AG08395 (cell line): Measurements from ENCODE around the gene ZNF511.

Source experiments
- DNase-seq: peaks from one replicate; pipeline ENCODE4 v3.0.0; 2012; ENCODE audit warnings: mixed read lengths, low spot score

ZNF511 gene

DNA sequence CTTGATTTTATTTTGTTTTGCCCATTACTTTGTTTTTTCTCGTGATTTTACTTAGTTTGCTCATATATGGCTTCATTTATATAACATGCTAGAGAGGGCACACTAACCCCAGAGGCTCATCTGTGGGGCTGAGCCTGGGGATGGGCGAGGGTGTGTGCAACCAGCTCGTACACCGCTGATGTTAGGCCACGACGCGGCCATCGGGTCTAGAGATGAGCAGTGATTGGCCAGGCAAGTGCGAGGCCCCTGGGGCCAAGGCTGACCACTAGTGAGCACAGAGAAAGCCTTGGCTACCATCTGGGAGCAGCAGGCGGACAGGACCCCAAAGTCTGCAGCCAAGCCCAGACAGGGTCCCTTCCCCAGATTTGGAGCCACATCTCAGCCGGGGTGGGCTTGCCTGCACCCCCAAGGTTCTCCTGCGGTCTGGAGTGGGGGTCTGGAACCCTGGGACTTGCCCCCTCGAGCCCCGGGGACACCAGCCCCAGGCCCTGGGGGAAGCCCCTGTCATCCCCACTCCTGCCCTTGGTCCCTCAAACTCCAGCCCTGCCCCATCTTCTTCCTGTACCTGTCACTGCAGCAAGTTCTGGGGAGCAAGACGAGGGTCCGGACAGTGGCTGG, 45.4 kb downstream of the ZNF511 start:
- no peak for DNase-seq

DNA sequence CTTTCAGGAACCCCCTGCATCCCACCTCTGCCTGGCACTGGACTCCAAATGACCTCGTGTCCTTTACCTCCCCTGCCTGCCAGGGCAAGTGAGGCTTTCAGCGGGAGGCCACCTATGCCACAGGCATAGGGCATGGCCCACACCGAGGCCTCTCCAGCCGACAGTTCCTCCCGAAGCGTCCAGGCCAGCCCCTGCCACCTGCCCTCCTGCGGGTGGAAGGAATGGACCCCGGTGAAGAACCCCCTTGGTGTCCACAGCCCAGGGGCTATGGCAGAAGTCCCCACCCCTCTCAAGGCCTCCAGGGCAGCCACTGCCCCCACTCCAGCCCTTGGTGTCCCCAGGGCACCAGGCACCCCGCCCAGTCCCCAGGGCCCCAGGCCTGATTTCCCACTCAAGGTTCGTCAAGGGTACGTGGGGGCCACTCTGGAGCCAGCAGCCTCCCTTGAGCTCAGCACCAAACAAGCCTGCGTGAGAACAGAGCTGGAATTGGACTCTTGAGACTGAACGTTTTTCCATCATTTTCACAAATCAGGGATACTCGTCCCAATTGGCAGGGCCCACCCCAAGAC, 46.0 kb downstream of the ZNF511 start:
- no peak for DNase-seq

DNA sequence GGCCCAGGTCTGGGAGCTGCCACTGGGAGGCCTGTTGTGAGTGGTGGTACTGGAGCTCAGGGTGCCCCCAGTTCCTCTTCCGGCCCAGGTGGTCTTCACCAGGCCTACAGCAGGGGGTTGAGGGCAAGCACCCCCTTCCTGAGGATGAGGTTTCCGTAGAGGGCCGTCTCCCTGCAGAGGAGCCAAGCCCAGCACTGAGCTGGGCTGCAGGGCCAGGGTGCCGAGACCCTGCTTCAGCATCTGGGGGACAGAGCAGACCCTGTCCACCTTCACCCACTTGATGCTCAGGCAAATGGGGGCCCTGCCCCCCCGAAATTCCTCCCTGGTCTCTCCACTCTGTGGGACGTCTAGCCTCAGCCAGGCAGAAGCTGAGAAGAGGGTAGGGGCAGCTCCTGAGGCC, 46.6 kb downstream of the ZNF511 start:
- no peak for DNase-seq

DNA sequence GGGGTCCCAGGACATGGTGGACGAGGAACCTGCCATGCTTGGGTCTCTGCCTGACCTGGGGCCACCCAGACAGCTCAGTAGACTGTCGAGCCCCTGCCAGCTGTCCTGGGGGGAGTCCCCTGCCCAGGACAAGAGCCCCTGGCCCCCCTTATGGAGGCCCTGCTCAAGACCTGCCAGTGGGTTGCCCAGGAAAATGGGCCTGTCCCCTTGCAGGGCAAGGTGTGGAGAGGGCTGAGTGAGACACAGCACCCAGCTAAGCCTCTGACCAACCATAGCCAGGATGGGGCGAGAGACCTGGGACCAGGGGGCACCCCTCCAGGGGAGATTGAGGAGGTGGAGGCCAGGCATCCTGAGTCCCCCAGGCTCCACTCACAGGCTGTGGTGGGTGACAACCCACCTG, 47.3 kb downstream of the ZNF511 start:
- no peak for DNase-seq

DNA sequence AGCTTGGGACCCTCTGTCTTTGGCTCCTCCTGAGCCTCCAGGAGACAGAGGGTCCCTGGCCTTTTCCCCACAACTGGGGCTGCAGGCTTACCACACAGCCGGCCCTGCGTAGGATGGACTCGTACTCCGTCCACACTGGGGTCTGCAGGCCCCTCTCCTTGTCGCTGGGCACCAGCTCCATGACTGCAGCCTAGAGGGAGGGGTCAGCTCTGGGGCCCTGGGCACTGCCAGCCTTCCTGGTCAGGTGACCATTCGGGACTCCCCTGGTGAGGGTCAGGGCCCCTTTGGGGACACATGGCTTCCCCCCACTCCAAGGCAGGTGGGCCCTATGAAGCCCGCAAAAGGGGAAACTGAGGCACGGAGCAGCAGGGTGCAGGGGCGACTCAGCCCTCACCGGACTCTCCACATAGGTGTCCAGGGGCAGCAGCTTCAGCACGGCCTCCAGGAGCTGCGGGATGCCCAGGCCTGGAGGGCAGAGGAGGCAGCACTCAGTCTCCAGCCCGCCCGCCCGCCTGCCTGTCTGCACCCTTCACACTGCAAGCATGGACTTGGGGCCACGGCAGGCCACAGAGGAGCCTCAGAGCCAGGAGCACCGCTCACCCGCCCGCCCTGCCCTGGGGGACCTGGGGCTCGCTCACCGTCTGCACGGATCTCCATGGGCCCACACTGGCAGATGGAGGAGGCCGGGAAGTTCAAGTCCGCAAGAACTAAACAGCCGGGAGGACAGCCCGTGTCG, 48.0 kb downstream of the ZNF511 start:
- DNase-seq = no peak

DNA sequence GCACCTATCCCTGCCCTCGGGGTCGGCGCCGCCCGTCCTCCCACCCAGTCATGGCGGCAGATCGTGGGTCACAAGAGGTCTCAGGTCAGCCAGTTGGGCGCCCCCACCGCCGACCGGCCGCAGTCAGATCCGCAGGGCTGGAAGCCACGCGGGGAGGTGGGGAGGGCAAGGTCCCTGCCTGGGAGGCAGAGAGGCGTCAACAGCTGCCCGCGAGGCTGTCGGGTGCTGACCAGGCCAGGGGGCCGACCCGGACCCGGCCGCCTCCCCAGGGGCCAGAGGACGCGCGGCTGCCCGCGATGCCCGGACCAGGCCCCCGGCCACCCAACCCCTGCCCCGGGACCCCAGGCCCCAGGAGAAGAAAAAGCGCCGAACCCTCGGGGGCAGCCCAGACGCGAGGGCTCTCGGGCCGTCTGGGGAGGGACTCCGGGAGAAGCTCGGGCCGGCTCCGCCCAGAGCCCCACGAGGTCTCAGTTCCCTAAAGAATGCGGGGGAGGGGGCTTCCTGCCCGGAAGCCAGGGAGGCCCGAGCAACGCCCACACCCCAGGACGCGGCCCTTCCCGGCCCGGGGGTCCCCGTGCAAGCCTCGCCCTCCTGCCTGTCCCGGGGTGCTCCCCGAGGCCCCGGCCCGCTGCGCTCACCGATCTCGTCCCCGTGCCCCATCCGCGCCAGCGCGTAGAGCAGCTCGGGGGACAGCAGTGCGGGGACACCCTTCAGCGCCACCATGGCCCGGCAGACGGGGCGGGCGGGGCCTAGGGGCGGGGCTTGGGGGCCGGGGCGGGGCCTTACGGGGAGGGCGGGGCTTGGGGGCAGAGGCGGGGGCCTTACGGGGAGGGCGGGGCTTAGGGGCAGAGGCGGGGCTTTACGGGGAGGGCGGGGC, 48.8 kb downstream of the ZNF511 start, which contains the start of gene FUOM:
Gene FUOM, minus strand, starts transcription at position 735 of the 877 bp plus-strand sequence. Its CDS starts 12 bp downstream, at position 723.
- DNase-seq = peak; percentile 92

DNA sequence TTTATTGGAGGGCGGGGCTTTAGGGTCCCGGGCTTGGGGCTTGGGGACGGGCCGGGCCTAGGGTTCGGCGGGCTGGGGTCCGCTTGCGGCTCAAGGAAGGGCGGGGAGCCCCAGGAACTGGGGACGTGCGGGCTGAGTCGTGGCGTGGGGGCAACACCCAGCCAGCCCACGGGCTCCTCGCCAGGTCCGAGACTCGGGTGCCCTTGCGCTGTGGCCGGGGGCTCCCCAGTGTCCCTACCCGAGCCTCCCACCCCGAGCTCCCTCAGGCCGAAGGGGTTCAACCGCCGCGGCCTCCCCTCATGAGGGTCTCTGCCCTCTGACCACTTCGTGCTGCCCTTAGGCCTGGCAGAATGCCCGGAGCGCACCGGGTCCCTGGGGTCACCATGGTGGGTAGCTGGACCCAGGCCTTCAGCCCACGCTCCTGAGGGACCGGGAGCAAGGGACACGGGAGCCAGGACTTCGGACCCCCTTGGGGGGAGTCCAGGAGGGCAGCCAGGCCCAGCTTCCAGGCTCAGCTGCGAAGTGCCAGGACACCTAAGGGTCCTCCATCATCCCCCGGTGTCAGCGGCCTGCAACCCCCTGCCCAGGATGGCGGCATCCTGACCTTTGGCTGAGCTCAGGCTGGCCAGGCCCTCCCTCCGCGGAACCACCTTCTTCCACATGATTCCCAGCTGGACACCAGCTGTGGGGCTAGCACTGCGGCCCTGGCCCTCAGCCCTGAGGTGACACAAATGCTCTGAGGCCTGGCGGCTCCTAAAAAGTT, 49.6 kb downstream of the ZNF511 start:
- peak; percentile 33 for DNase-seq

DNA sequence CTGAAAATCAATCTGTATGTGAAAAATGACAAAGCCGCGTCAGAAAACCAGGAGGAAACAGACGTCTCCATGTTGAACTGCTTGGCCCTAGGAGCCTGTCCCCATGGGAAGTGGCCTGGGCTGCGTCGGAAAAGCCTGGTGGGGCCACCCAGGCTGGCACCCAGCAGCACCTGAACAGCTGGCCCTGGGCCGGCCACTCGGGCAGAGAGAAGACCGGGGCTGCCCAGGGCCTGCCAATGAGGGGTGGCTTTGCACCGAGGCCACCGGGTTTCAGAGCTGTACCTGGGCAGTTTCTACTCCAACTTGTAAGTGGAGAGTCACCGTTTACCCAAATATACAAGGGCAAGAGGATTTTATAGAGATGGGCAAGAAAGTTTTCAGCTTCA, 50.2 kb downstream of the ZNF511 start:
- DNase-seq = no peak

DNA sequence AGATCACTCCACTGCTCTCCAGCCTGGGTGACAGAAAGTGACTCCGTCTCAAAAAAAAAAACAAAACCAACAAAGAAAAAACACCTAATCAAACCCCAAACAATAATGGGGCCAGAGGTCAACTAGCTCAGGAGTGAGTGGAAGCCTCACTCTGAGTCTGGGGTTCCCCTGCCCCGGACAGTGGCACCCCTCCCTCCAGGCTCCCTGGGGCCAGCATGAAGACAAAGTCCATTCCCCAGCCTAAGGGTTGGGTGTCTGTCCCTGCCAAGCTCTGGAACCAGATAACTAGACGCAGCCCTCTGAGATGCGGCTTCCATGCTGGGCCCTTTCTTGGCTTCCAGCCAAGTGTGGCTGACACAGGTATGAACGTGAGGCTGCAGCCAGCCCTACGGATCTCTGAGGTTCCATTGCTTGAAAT, 50.8 kb downstream of the ZNF511 start:
- DNase-seq = no peak

DNA sequence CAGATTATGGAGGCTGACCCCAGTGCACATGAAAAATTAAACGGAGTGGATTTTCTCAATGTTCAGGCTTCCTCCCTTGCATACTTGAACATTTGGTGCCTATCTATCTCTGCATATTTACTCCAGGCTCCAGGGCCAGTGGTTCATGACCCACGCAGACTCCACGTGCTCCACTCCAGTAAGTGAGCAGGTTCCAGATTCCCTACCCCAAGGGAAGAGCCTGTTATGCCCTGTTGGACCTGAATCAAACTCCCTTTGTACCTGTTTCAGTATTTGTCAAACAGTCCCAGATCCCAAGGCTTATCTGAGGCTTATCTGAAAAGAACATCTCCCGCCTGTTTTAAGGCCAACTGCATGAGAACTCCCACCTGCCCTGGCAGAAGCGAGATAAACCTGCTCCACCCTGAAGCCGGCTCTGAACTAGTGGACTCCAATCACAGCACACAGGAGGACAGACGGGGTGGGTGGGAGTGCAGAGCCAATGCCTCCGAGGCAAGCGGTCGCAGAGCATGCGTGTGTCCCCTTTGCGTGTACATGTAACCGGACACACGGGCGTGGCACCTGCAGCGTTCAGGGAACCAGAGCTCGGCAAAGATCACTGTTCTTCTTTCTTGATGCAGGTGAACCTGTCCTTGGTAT, 51.4 kb downstream of the ZNF511 start:
- no peak for DNase-seq

DNA sequence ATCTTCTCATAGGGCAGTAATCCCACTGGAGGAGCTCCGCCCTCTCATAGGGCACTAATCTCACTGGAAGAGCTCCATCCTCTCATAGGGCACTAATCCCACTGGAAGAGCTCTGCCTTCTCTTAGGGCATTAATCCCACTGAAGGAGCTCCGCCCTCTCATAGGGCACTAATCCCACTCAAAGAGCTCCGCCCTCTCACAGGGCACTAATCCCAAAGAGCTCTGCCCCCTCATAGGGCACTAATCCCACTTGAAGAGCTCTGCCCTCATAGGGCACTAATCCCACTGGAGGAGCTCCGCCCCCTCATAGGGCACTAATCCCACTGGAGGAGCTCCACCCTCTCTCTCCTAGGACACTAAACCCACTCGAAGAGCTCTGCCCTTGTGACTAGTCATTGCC, 52.5 kb downstream of the ZNF511 start:
- no peak for DNase-seq

DNA sequence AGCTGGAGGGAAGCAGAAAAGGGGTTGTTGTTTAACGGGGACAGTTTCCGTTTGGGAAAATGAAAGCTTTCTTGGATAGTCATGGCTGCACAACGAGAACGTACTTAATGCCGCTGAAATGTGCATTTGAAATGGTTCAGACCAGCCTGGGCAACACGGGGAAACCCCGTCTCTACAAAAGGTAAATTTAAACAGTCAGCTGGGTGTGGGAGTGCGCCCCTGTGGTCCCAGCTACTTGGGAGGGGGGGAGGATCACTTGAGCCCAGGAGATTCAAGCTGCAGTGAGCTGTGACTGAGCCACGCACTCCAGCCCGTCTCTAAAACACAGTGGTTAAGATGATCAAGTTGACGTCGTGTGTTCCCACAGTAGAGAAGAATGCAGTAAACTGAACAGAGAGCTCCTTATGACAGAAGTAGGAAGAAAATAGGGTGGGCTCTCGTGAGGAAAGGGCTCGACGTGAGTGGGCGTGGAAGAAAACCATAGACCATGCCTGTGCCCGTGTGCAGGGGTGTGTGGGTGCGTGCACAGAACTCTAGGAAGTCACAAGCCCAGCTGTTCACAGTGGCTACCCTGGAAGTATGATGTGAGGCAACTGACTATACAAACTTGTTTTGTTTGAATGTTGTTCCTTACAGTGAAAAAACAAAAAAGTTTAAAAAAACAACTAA, 53.2 kb downstream of the ZNF511 start:
- no peak for DNase-seq
